GM21717 (cell line): ENCODE data around the gene TBXA2R.
A peak's percentile ranks its signal among the peaks of the same experiment; 100 is the strongest.
"Not testable (repeated sequence)": the region's sequence is repeated elsewhere in the genome, so short reads cannot be mapped to it uniquely, and the experiment has no call there.

ENCODE experiments used
- ATAC-seq: cut with Tn5 transposase; IDR thresholded peaks from one replicate; pipeline ENCODE4 v1.9.1; 2021; ENCODE audit warnings: mild to moderate bottlenecking, moderate library complexity; ENCODE audit not compliant: unreplicated experiment

The TBXA2R gene

GRCh38 chr19:3584036-3584802, 22.5 kb downstream of the TBXA2R start:
- not testable (repeated sequence) for ATAC-seq

GRCh38 chr19:3581792-3582191, 24.9 kb downstream of the TBXA2R start:
- ATAC-seq: not testable (repeated sequence)

DNA sequence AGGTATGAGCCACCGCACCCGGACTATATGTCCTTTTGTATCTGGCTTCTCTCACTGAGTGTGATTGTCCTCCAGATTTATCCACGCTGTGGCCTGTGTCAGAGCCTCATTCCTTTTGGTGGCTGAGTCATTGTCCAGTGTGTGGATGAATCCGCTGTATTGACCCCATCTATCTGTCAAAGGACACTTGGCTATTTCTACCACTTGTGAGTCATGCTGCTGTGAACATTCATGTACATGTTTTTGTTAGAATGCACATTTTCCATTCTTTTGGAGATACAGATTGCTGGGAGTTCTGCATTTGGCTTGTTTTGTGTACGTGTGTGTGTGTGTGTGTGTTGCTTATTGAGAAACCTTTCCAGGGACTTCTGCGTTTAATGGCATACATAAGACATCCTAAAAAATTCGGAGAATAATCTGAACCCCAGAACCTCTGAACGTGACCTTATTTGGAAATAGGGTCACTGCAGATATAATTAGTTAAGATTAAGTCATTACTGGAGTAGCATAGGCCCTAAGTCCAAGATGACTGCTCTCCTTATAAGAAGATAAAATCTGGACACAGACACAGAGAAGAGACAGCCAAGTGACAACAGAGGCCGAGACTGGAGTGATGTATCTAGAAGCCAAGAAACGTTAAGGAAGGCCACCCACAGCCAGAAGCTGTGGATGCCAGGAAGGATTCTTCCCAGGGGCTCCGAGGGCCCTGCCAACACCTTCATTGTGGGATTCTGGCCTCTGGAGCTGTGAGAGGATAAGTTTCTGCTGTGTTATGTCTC, 26.3 kb downstream of the TBXA2R start:
- ATAC-seq: no peak

DNA sequence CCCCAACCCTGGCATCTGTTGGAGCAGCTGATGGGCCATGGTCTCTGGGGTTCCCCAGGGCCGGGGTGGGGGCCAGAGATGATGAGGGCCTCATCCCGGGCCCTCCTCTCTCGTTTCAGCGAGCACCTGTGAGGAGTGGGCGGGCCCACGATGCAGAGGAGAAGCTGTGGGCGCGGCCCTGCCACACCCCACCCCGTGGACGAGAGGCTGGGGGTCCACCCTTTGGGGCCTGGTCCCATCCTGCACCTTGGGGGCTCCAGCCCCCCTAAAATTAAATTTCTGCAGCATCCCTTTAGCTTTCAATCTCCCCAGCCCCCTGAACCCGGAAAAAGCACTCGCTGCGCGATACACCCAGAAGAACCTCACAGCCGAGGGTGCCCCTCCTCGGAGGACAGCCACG, 28.3 kb downstream of the TBXA2R start:
- ATAC-seq: no peak

GRCh38 chr19:3577723-3578344, 28.8 kb downstream of the TBXA2R start:
- no peak for ATAC-seq

- no peak for ATAC-seq
Measured at GRCh38 chr19:3576696-3577443, 29.8 kb downstream of the TBXA2R start.

- ATAC-seq: no peak
Measured at GRCh38 chr19:3575949-3576673, 30.6 kb downstream of the TBXA2R start.

- ATAC-seq: no peak
Measured at GRCh38 chr19:3575260-3575741, 31.4 kb downstream of the TBXA2R start.

DNA sequence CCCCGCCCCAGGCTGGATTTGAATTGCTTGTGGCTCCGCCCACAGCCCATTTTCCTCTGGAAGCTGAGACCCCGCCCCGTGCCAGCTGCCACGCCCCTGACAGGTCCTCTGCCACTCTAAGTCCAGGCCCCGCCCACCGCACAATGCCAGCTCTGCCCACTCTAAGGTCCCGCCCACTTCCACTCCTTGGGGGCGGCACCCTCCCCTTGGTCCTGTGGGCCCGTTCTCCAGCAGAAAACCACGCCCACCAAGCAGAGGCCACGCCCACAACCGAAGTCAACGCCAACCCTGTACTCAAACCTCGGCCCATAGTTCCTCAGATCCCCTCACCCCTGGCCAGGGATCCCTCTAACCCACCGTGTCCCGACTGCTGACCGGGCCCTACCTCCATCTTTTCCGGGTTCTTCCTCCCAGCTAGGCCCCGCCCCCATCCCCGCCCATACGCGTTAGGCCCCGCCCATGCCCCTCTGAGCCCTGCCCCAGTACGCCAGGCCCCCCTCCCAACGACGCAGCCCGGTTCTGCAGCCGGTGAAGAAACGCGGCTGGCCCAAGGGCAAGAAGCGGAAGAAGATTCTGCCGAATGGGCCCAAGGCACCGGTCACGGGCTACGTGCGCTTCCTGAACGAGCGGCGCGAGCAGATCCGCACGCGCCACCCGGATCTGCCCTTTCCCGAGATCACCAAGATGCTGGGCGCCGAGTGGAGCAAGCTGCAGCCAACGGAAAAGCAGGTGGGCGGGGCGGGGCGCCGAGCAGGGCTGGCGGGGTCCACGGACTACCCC, 32.6 kb downstream of the TBXA2R start:
- no peak for ATAC-seq

DNA sequence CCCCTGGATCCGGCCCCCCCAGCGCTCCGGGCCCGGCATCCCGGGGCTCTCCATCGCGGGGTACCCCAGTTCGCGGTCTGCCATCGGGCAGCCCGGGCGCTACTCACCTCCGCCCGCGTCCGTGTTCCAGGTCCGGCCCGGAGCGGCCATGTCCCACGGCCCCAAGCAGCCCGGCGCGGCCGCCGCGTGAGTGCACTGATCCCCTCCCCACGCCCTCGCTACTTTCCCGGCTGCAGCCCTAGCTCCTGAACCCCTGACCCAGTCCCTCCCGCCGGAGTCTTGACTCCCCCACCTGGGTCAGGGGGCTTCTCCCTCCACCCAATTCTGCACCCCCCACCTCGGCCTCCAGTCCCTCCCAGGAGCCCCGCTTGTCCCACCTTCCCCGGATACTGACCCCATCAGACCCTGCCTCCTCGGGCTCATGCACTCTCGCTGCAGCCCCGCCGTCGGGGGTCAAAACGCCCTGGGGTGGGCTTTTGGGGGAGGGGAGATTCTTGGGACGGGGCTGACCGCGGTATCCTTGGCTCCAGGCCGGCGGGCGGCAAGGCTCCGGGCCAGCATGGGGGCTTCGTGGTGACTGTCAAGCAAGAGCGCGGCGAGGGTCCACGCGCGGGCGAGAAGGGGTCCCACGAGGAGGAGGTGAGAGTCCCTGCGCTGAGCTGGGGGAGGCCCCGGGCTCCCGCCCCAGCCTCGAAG, 33.4 kb downstream of the TBXA2R start:
- ATAC-seq: no peak

DNA sequence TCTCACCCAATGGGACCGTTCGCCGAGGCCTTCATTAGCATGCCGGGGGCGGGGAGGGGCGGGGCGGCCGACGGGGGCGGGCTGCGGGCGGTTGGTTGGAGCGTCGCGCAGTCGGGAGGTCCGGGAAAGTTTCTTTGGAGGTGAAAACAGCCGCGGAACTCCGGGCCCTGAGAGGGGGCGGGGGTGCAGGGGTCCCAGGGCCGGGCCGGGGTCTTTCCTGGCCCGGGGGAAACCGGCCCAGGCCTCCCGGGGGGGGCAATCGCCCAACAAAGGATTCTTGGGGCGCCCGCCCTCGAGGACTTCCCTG, 33.9 kb downstream of the TBXA2R start, which contains the start of gene HMG20B:
Gene HMG20B, plus strand, starts transcription at position 90 of the 307 bp plus-strand sequence. CDS start 366 bp downstream, outside the sequence.
- no peak for ATAC-seq

DNA sequence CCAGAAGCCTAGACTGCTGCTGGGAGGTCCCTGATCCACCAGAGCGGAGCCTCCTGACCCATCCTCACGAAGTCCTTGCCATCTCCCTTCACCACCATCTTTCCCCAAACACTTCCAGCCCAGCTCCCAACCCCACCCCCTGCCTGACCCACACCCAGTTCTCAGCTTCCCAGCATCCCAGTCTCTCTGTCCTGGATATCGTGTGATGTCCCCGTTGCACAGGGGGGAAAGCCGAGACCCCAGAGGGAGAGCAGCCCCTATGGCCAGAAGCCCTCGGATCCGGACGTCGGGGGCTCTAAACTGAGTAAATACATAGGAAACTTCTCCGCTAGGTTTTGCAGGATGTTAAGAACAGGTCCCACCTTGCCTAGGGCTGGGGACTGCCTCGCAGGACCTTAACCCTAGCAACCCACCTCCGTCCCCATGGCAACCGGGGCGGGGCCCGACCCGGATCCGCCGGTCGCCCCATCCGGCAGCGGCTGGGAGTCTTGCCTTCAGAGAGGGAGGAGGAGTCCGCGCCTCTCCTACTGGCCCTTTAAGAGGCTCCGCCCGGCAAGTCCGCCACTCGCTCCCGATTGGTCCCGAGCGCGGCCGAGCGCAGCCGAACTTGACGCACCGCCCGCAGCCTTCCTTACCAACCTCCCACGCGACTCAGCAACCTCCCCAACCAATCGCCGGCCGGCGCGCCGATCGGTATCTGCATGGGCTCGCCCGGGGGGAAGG, 34.4 kb downstream of the TBXA2R start:
- ATAC-seq: peak; percentile 77

DNA sequence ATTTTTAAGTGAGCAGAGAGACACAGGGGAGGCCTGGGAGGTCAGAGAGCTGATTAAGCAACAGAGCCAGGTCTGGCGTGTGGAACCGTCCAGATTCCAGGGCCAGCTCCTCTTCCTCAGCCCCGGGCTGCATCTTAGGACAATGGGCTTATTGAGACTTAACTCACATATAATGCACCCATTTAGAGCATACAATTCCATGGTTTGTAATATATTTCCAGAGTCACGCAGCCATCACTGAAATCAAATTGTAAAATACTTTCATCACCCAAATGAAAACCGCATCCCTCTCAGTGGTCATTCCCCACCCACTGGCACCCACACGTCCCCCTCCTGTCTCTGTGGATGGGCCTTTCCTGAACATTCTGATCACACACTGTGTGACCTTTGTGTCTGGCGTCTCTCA, 36.1 kb downstream of the TBXA2R start:
- ATAC-seq: no peak

DNA sequence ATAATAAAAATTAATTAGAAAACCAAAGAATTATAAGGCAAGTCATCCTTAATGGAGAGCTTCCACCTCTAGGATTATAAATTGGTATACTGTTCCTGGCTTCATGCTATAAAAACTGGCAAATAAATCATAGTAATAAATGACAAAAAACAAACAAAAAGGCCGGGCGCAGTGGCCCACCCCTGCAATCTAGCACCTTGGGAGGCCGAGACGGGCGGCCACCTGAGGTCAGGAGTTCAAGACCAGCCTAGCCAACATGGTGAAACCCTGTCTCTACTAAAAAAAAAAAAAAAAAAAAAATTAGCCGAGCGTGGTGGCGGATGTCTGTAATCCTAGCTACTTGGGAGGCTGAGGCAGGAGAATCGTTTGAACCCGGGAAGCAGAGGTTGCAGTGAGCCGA, 36.6 kb downstream of the TBXA2R start:
- not testable (repeated sequence) for ATAC-seq

DNA sequence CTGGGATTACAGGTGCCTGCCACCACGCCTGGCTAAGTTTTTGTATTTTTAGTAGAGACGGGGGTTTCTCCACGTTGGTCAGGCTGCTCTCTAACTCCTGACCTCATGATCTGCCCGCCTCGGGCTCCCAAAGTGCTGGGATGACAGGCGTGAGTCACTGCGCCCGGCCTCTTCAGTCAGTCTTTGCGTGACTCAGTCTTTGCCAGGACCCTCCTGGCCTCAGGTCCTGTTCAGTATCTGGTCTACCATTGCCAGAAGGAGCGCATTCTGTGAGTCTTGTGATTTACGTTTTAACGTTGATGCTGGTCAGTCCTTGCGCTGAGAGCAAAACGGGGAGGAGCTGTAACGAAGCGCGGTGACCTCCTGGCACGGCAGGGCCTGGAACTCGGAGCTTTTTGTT, 41.5 kb downstream of the TBXA2R start:
- no peak for ATAC-seq

DNA sequence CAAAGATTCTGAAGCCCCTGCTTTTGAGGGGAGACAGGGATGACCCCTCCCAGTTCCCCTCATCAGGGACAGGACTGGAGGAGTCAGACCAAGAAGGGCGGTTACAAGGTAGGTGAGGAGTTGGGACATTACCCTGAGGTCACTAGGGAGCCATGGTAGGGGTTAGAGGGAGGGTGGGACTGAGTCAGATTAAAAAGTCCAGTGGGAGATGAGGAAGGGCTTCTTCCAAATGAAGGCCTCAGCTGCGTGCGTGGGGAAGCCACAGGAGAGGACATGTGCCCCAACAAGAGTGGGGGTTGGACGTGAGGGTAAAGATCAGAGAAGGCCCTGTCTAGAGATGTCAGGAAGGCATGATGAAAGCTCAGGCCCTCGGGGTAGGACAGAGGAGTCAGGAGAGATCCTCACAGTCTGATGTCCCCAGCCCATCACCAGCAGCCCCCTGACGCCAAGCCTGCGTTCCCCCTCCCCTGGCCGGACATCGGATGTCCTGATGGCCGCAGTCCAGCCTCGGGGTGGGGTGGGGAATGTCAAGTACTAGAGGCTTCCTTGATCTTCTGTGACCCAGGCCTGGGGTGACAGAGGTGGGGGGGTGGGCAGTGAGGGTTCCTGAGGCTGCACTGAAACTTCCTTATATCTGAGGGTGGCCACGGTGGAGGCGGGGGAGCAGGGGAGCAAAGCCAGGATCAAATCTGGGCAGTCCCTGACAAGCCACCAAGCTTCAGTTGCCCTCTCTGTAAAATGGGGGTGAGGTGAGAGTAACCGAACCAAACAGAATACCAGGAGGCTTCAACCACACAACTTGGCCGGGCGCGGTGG, 42.8 kb downstream of the TBXA2R start:
- no peak for ATAC-seq

- ATAC-seq: peak; percentile 72
Measured at GRCh38 chr19:3557461-3558248, 49.0 kb downstream of the TBXA2R start, which contains the start of gene MFSD12. MFSD12 (minus strand) TSS chr19:3557586; CDS start chr19:3557403, 183 bp downstream.
